Suppressor macrophage (primary cell): ENCODE data around the gene LAX1.
"Not testable (repeated sequence)": the region's sequence is repeated elsewhere in the genome, so short reads cannot be mapped to it uniquely, and the experiment has no call there.

Experiments
- DNase-seq, 4 experiments: peaks; one replicate each; pipeline ENCODE4 v3.0.0-alpha.2; 2020 to 2022

The LAX1 gene

GRCh38 chr1:203769505-203770343 is 4.7 kb downstream of the LAX1 start:
- peak; percentile 92 to 97 (median 93) for DNase-seq

DNA sequence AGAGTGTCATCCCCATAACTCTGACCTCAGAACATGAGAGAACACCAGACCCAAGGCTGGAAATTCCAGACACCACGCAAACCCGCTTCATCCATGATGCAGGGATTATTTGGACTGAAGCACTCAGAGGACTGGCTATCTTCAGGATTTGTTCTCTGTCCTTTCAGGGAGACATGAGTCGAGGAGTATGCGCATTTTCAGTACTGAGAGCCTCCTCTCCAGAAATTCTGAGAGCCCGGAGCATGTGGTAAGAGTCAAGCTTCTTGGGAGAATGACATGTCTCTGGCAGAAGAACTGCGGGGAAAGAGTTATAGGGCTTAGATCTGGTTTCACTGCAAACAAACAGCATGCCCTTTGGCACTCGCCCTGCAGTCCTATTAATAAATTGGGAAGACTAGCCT is 6.9 kb downstream of the LAX1 start:
- no peak for DNase-seq

- DNase-seq, result no peak
Observed at GRCh38 chr1:203772836-203773235, 7.9 kb downstream of the LAX1 start.

- DNase-seq, result peak in 3 of 4 experiments; percentile 10 to 23 (median 13)
Observed at GRCh38 chr1:203776636-203777035, 11.7 kb downstream of the LAX1 start.

GRCh38 chr1:203777596-203777995 is 12.6 kb downstream of the LAX1 start:
- DNase-seq, result no peak

DNA sequence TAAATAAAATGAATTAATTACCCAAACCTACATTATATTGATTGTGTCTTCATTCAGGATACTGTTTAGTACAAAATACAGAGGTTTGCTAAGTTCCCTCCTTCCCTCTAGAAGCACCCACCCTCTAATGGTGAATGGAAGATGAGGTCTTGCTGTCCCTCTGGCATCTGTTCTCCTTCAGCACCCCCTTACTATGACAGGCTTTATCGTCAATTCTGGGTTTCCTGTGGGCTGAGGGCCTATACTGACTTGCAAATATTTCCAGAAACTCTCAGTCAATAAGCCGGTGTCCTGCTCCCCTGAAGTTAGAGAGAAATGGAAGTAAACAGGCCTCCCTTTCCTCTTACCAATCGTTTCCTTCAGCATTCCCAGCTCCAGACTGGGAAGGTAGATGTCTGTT is 13.2 kb downstream of the LAX1 start:
- no peak for DNase-seq

DNA sequence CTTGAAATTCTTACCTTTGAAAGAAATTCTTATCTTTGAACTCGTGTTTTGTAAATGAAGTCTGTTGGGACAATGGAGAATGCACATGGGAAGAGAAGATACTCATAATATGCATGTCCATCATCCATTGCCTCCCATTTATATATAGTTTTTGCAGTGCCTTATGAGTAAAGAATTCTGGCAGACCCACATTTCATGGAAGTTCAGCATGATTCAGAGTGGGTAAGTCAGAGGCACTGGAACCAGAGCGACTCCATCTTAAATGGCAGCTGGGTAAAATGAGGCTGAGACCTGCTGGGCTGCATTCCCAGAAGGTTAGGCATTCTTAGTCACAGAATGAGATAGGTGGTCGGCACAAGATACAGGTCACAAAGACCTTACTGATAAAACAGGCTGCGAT is 13.8 kb downstream of the LAX1 start:
- DNase-seq, result no peak

DNA sequence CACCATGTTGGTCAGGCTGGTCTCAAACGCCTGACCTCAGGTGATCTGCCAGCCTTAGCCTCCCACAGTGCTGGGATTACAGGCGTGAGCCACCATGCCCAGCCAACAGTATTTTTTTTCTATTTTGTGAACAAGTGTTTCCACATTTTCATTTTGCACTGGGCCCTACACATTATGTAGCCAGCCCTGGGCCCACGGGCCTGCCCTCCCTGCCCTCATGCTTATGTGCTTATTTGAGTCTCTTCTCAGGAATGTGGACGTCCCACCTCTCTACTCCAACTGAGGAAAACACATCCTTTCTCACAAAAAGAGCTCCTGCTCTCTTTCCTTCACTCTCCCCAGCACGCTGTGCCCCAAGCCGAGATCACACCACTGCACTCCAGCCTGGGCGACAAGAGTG is 17.0 kb downstream of the LAX1 start:
- DNase-seq, result no peak

GRCh38 chr1:203789966-203790365 is 25.0 kb downstream of the LAX1 start:
- no peak for DNase-seq

DNA sequence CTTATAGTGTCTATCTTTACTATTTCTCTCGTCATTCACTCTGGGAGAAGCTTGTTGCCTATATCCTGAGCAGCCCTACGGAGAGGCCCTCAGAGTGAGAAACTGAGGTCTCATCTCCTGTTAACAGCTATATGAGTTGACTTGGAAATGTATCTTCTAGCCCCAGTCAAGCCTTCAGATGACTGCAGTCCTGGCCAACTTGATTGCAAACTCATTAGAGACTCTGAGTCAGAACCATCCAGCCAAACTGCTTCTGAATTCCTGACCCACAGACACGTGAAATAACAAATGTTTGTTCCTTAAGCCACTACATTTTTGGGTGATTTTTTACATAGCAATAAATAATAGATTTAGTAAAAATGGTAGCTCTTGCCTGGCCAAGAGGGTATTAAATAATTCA is 26.5 kb downstream of the LAX1 start:
- no peak for DNase-seq

GRCh38 chr1:203792486-203792885 is 27.5 kb downstream of the LAX1 start:
- DNase-seq, result no peak

DNA sequence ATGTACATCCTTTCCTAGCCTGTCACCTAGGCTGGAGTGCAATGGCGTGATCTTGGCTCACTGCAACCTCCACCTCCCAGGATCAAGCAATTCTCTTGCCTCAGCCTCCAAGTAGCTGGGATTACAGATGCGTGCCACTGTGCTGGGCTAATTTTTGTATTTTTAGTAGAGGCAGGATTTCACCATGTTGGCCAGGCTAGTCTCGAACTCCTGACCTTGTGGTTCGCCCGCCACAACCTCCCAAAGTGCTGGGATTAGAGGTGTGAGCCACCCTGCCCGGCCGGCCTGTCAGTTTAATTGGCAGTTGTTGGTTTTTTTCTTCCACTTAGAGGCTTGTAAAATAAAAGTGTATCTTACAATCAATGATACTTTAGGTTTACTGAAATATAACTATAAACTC is 28.6 kb downstream of the LAX1 start:
- not testable (repeated sequence) for DNase-seq

DNA sequence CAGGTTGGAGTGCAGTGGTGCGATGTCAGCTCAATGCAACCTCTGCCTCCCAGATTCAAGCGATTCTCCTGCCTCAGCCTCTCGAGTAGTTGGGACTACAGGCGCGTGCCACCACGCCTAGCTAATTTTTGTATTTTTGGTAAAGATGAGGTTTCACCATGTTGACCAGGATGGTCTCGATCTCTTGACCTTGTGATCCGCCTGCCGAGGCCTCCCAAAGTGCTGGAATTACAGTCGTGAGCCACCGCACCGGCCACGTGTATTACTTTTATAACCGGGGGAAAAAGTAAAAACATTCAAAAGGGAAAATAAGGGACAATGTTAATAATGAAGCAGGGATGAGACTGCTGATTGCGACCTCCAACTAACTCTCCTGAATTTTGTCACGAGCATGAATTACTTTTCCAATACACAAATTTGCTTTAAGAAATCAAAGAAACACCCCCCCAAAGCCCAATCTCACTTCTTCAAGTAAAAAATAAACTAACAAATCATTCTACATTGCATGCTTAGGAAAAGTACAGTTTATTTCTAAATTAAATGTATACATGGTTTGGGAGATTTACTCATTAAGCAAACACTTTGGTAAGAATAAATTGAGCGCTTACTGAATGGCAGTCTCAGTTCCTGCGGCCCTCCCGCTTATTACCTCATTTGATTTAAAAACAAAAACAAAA is 29.9 kb downstream of the LAX1 start:
- DNase-seq, result no peak

DNA sequence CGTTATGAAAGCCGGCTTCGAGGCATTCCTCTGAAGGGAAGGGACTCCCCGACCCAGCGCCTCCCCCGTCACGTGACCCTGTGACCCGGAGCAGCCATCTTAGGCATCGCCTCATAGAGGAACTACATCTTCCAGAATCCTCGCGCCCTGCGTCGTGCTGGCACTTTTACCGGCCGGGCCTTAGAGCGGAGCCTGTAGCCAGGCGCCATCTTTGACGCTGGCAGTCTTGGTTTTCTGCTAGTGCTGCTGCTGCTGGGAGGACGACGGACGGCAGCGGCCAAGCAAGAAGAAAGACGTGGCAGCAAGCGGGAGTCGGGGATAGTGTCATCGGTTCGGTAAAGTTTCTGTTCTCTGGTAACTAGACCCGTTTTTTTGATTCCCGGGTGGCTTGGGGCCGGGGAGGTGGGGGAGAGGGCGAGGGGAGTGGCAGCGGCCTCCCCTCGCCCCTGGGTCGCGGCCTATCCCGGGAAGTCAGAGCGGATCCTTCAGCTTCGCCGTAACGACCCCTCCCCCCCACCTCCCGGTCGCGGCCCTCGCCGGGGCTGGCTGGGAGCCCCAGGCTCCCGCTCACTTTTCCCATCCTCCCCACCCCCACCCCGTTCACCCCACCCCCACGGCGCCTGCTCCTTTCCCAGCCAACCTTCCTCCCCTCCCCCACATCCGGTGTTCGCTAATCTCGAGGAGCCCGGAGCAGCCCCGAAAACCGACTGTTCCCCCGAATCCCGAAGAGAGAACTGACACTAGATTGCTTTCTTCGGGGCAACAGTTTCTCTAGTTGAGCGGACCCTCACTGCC is 30.7 kb downstream of the LAX1 start, which contains the start of the genes ZBED6 and ZC3H11A:
ZBED6 (plus strand) TSS at position 183 of the 795 bp plus-strand sequence. CDS start 1,900 bp downstream, outside the sequence.
ZC3H11A (plus strand) TSS at position 183 of the 795 bp plus-strand sequence. CDS start 21,448 bp downstream, outside the sequence.
- peak; percentile 99 to 100 (median 100) for DNase-seq

- peak; percentile 57 to 69 (median 65) for DNase-seq
Observed at GRCh38 chr1:203796236-203796605, 31.2 kb downstream of the LAX1 start.

DNA sequence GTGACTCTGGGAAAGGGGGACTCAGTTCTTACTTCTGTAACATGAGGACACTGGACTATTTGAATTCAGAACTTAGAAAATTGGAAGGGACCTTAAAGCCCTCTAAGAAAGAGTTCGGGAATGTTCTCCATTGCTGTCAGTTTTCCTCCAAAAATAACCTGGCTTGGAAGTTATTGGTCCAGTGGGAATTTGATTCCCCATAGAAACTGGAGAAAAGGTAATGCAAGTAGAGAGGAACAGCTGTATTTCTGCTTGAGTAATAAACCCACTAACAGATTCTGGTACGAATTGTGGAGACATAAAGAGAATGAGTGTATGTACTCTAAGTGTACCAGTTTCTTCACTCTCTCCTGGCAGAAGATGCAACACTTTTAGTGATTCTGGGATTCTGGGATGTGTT is 32.2 kb downstream of the LAX1 start:
- DNase-seq, result no peak

GRCh38 chr1:203797948-203798655 is 33.1 kb downstream of the LAX1 start:
- DNase-seq, result no peak

- no peak for DNase-seq
Observed at GRCh38 chr1:203799157-203799556, 34.2 kb downstream of the LAX1 start.

- no peak for DNase-seq
Observed at GRCh38 chr1:203799971-203800370, 35.0 kb downstream of the LAX1 start.

DNA sequence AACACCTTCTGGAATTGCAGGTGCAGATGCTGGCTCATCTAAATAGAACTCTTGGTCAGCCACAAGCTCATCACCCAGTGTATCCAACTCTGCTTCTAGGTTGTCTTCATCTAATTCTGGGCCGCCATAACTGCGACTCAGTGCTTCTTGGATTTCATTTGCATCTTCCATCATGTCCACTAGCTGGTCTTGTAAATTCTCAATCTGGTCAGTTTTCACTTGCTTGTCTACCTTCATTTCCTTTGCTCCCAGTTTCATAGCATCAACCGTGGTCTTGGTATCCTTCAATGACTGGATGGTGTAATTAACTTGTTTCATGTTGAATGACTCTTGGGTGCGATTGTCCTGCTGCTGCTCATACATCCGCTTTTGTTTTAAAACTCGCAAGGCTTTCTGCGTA is 40.7 kb downstream of the LAX1 start:
- DNase-seq, result no peak

DNA sequence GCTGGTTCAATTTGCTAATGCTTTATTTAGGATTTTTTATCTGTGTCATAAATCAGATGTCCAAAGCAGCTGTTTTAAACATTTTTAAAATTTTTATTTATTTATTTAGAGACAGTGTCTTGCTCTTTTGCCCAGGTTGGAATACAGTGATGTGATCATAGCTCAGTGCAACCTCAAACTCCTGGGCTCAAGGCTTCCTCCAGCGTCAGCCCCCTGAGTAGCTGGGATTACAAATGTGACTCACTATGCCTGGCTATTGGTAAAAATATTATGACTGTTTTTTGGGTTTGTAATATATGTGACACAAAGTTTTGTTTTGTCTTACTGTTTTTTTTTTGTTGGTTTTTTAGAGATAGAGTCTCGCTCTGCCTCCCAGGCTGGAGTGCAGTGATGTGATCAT is 42.2 kb downstream of the LAX1 start:
- no peak for DNase-seq

DNA sequence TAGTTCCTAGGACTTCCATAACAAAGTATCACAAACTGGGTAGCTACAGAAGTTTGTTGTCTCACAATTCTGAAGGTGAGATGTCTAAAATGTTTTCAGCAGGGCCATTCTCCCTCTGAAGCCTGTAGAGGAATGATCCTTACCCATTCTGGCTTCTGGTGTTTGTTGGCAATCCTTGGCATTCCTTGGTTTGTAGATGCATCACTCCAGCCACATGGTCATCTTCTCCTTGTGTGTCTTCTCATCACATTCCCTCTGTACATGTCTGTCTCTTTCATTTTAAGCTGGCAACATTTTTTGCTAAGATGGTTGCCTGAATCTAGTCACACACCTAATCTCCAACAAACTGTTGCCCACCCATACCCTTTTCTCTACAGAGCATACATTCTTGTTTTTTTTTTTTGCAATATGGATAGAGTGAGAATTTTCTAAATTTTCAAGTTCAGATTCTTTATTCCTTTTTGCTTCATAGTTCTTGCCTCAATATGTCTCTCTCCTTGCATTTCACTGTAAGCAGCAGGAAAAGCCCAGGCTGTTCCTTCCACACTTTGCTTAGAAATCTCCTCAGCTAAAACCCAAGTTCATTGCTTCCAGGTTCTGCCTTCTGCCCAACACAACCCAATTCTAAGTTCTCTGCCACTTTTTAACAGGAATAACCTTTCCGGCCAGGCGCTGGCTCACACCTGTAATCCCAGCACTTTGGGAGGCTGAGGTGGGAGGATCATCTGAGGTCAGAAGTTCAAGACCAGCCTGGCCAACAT is 48.8 kb downstream of the LAX1 start:
- DNase-seq, result no peak
